Measurements from ENCODE around the gene E2F3. TPM values are rescaled to one million over a fixed set of nuclear protein-coding genes. Genes with fewer than 3 reads are reported as not detected.
A peak's percentile ranks its signal among the peaks of the same experiment; 100 is the strongest.

The E2F3 gene
- total RNA-seq, 1 experiment from 2014 or later = 30.2 TPM

- TF ChIP-seq, protein P1, sequence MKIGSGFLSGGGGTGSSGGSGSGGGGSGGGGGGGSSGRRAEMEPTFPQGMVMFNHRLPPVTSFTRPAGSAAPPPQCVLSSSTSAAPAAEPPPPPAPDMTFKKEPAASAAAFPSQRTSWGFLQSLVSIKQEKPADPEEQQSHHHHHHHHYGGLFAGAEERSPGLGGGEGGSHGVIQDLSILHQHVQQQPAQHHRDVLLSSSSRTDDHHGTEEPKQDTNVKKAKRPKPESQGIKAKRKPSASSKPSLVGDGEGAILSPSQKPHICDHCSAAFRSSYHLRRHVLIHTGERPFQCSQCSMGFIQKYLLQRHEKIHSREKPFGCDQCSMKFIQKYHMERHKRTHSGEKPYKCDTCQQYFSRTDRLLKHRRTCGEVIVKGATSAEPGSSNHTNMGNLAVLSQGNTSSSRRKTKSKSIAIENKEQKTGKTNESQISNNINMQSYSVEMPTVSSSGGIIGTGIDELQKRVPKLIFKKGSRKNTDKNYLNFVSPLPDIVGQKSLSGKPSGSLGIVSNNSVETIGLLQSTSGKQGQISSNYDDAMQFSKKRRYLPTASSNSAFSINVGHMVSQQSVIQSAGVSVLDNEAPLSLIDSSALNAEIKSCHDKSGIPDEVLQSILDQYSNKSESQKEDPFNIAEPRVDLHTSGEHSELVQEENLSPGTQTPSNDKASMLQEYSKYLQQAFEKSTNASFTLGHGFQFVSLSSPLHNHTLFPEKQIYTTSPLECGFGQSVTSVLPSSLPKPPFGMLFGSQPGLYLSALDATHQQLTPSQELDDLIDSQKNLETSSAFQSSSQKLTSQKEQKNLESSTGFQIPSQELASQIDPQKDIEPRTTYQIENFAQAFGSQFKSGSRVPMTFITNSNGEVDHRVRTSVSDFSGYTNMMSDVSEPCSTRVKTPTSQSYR (CRISPR knock-in tag; IDR thresholded peaks at IDR 0.05) = 0 out of 2 replicates have a peak, but pooled peaks have one; percentile 63
- TF ChIP-seq ATF3 (CRISPR knock-in tag; conservative IDR thresholded peaks at IDR 0.05) (no peak), ETV6 (CRISPR knock-in tag; IDR thresholded peaks at IDR 0.05) (0 out of 2 replicates have a peak, but pooled peaks have one; percentile 37), HMGA2 (CRISPR knock-in tag; IDR thresholded peaks at IDR 0.05) (no peak)
- TF ChIP-seq, protein P2, sequence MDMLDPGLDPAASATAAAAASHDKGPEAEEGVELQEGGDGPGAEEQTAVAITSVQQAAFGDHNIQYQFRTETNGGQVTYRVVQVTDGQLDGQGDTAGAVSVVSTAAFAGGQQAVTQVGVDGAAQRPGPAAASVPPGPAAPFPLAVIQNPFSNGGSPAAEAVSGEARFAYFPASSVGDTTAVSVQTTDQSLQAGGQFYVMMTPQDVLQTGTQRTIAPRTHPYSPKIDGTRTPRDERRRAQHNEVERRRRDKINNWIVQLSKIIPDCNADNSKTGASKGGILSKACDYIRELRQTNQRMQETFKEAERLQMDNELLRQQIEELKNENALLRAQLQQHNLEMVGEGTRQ (CRISPR knock-in tag; IDR thresholded peaks at IDR 0.05) = no peak
These were observed 827 bp downstream of the E2F3 start (continued) for GRCh38 chr6:20402342-20403069.

GRCh38 chr6:20403070-20403765, 1.5 kb downstream of the E2F3 start:
- DNase-seq (ENCODE audit: low spot score) = peak; percentile 87
- Mint-ChIP-seq H3K4me1 (peaks cover 37% of the 10 kb centered on the region), H3K4me3 (peak overlapping the region; percentile 100), H3K27ac (no peak overlapping the region), H3K36me3 (peaks cover 27% of the 10 kb centered on the region), H3K27me3 (ENCODE audit: low read depth) (no peaks in the 10 kb centered on the region; the same call in 1 of the 2 replicates), H3K9me3 (no peaks in the 10 kb centered on the region)
- peak; percentile 41 for ATAC-seq
- POLR2A ChIA-PET = interaction anchor here (0.6 to 1.2 kb wide), 11 partner anchors 11 to 1190 kb away, joined by 3 to 7 read pairs (median 4); partner anchors contain the start of gene SOX4
- CTCF ChIA-PET = interaction anchor here (0.6 to 0.9 kb wide), 4 partner anchors 9 to 74 kb away, joined by 3 to 6 read pairs (median 4); no protein-coding TSS in a partner anchor
- TF ChIP-seq EMX1 (CRISPR knock-in tag; IDR thresholded peaks at IDR 0.05) = no peak
- peak; percentile 24; the same call in 1 of the 2 replicates for TF ChIP-seq ZNF423 (CRISPR knock-in tag; IDR thresholded peaks at IDR 0.05)
- TF ChIP-seq, protein P3, sequence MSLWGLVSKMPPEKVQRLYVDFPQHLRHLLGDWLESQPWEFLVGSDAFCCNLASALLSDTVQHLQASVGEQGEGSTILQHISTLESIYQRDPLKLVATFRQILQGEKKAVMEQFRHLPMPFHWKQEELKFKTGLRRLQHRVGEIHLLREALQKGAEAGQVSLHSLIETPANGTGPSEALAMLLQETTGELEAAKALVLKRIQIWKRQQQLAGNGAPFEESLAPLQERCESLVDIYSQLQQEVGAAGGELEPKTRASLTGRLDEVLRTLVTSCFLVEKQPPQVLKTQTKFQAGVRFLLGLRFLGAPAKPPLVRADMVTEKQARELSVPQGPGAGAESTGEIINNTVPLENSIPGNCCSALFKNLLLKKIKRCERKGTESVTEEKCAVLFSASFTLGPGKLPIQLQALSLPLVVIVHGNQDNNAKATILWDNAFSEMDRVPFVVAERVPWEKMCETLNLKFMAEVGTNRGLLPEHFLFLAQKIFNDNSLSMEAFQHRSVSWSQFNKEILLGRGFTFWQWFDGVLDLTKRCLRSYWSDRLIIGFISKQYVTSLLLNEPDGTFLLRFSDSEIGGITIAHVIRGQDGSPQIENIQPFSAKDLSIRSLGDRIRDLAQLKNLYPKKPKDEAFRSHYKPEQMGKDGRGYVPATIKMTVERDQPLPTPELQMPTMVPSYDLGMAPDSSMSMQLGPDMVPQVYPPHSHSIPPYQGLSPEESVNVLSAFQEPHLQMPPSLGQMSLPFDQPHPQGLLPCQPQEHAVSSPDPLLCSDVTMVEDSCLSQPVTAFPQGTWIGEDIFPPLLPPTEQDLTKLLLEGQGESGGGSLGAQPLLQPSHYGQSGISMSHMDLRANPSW (CRISPR knock-in tag; conservative IDR thresholded peaks at IDR 0.05; ENCODE audit: low read depth) = no peak
- no peak for TF ChIP-seq OVOL2 (CRISPR knock-in tag; IDR thresholded peaks at IDR 0.05; ENCODE audit: borderline replicate concordance)
- TF ChIP-seq SMAD3 (CRISPR knock-in tag; IDR thresholded peaks at IDR 0.05; ENCODE audit: borderline replicate concordance) = peak; percentile 56; the same call in 1 of the 2 replicates
- TF ChIP-seq ZNF121 (CRISPR knock-in tag; IDR thresholded peaks at IDR 0.05) = no peak
- TF ChIP-seq NFATC4 (CRISPR knock-in tag; IDR thresholded peaks at IDR 0.05) = 0 out of 2 replicates have a peak, but pooled peaks have one; percentile 42
- no peak for TF ChIP-seq NR3C1 (CRISPR knock-in tag; conservative IDR thresholded peaks at IDR 0.05; ENCODE audit: low read depth)
- TF ChIP-seq, protein P4, sequence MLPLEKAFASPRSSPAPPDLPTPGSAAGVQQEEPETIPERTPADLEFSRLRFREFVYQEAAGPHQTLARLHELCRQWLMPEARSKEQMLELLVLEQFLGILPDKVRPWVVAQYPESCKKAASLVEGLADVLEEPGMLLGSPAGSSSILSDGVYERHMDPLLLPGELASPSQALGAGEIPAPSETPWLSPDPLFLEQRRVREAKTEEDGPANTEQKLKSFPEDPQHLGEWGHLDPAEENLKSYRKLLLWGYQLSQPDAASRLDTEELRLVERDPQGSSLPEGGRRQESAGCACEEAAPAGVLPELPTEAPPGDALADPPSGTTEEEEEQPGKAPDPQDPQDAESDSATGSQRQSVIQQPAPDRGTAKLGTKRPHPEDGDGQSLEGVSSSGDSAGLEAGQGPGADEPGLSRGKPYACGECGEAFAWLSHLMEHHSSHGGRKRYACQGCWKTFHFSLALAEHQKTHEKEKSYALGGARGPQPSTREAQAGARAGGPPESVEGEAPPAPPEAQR (CRISPR knock-in tag; IDR thresholded peaks at IDR 0.05) = no peak
- peak; percentile 72 for TF ChIP-seq SP1 (CRISPR knock-in tag; conservative IDR thresholded peaks at IDR 0.05)
- TF ChIP-seq SMAD4 (CRISPR knock-in tag; IDR thresholded peaks at IDR 0.05) = no peak
- TF ChIP-seq ZNF317 (CRISPR knock-in tag; IDR thresholded peaks at IDR 0.05; ENCODE audit: borderline replicate concordance, low read depth) = no peak
- TF ChIP-seq, protein P2 (CRISPR knock-in tag; IDR thresholded peaks at IDR 0.05) = peak; percentile 87
- TF ChIP-seq KAT7 (CRISPR knock-in tag; IDR thresholded peaks at IDR 0.05; ENCODE audit: borderline replicate concordance) = 0 out of 2 replicates have a peak, but pooled peaks have one; percentile 36
- no peak for TF ChIP-seq HMGA2 (CRISPR knock-in tag; IDR thresholded peaks at IDR 0.05)
- TF ChIP-seq E2F5 (CRISPR knock-in tag; IDR thresholded peaks at IDR 0.05) = peak; percentile 79
- TF ChIP-seq, protein P5, sequence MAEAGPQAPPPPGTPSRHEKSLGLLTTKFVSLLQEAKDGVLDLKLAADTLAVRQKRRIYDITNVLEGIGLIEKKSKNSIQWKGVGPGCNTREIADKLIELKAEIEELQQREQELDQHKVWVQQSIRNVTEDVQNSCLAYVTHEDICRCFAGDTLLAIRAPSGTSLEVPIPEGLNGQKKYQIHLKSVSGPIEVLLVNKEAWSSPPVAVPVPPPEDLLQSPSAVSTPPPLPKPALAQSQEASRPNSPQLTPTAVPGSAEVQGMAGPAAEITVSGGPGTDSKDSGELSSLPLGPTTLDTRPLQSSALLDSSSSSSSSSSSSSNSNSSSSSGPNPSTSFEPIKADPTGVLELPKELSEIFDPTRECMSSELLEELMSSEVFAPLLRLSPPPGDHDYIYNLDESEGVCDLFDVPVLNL (CRISPR knock-in tag; IDR thresholded peaks at IDR 0.05; ENCODE audit: borderline replicate concordance, low read depth) = 0 out of 2 replicates have a peak, but pooled peaks have one; percentile 11

Measured in WTC11 (cell line).